Panc1 (cell line): Measurements from ENCODE around the gene KIAA2012. TPM values are rescaled to one million over a fixed set of nuclear protein-coding genes. Genes with fewer than 3 reads are reported as not detected.

ENCODE experiments used
- ATAC-seq: fragments of 200-7000 bp; cut with Tn5 transposase; 2 replicates; pipeline ENCODE4 v1.9.1; 2020; ENCODE audit warnings: mild to moderate bottlenecking, moderate library complexity
- BruUV-seq: library from RNA; stranded (reverse); fragments of 400-500 nt; replicated peaks from 2 replicates; lab custom pipeline; 2021; lab: Mats Ljungman, UMichigan
- CTCF ChIA-PET: fragments of 300-600 bp; sonication (Branson Sonifier 250); formaldehyde crosslinking; loops from one replicate; lab custom pipeline; 2022; ENCODE audit warnings: antibody characterized with exemption; lab: Charles Lee
- POLR2A ChIA-PET: fragments of 300-600 bp; sonication (Branson Sonifier 250); formaldehyde crosslinking; loops from one replicate; lab custom pipeline; 2022; ENCODE audit warnings: antibody characterized with exemption; lab: Charles Lee
- DNase-seq: peaks from one replicate; pipeline ENCODE4 v3.0.0-alpha.2; 2010; ENCODE audit warnings: low read depth, low spot score
- H3K27ac ChIP-seq: 2 replicates; pipeline ENCODE4 v1.5.1; 2011; ENCODE audit warnings: mild to moderate bottlenecking, low read length, inconsistent platforms
- H3K27me3 ChIP-seq: fragments of 200-500 bp; sonication (Bioruptor generic); 2 replicates; pipeline ENCODE4 v1.6.0; 2014; ENCODE audit warnings: low read length, inconsistent platforms; ENCODE audit not compliant: control insufficient read depth, insufficient read depth
- H3K36me3 ChIP-seq: fragments of 200-500 bp; sonication (Bioruptor generic); 2 replicates; pipeline ENCODE4 v1.5.1; 2014; ENCODE audit warnings: inconsistent platforms, mild to moderate bottlenecking, low read length, moderate library complexity; ENCODE audit not compliant: control insufficient read depth, insufficient read depth
- H3K4me1 ChIP-seq: 2 replicates; pipeline ENCODE4 v1.5.1; 2011; ENCODE audit warnings: inconsistent platforms, mild to moderate bottlenecking, low read length, moderate library complexity; ENCODE audit not compliant: control insufficient read depth, insufficient read depth
- H3K4me3 ChIP-seq, 2 experiments: 2 replicates each; pipeline ENCODE4 v1.5.1; 2011 to 2012; ENCODE audit warnings: low read depth in 2 of 2, low read length in 2 of 2, mild to moderate bottlenecking in 2 of 2, inconsistent platforms in 1 of 2, moderate library complexity in 1 of 2
- H3K9me3 ChIP-seq: fragments of 200-500 bp; sonication (Bioruptor generic); 2 replicates; pipeline ENCODE4 v1.5.1; 2014; ENCODE audit warnings: low read depth, mild to moderate bottlenecking, inconsistent platforms, low read length, moderate library complexity; ENCODE audit not compliant: control insufficient read depth, insufficient read depth
- CTCF ChIP-seq: fragments of 450-650 bp; IDR thresholded peaks from 2 replicates; pipeline ENCODE4 v1.5.1; 2017; ENCODE audit warnings: mild to moderate bottlenecking
- POLR2AphosphoS5 ChIP-seq: IDR thresholded peaks from 2 replicates; pipeline ENCODE4 v1.6.1; 2012; ENCODE audit warnings: mild to moderate bottlenecking, low read depth, low read length, moderate library complexity
- SIN3A ChIP-seq: IDR thresholded peaks from 2 replicates; pipeline ENCODE4 v1.6.1; 2012; ENCODE audit warnings: low read depth, mild to moderate bottlenecking, low read length, moderate library complexity, borderline replicate concordance; ENCODE audit not compliant: insufficient read depth
- TCF7L2 ChIP-seq: IDR thresholded peaks from 2 replicates; pipeline ENCODE4 v1.6.1; 2011; ENCODE audit warnings: mild to moderate bottlenecking, low read depth, low read length, inconsistent platforms
- in situ Hi-C: cut with HindIII; loops from 2 replicates; pipeline ENCODE4 v1.10.0; 2016; ENCODE audit warnings: low sequenced_read_pairs, low pct_unique_long_range_greater_than_20kb
- intact Hi-C: fragments of 100-400 bp; cut with micrococcal nuclease; formaldehyde crosslinking; loops from one replicate; pipeline ENCODE4 v1.10.0; 2022; ENCODE audit not compliant: unreplicated experiment
- total RNA-seq: library from RNA; stranded (reverse); gene quantifications from one replicate; pipeline ENCODE4 v1.2.1, GENCODE V29; 2021; ENCODE audit not compliant: unreplicated experiment
- TF ChIP-seq, protein P1 (sequence below), 2 experiments: IDR thresholded peaks; 2 replicates each; pipeline ENCODE4 v1.6.1; 2011 to 2012; ENCODE audit warnings: low read depth in 2 of 2, control low read depth in 1 of 2, low read length in 1 of 2, mild to moderate bottlenecking in 1 of 2, moderate library complexity in 1 of 2; ENCODE audit not compliant: insufficient read depth in 1 of 2

The KIAA2012 gene
- total RNA-seq, 1 experiment from 2014 or later: not detected

GRCh38 chr2:202142540-202142939 is 69.5 kb downstream of the KIAA2012 start:
- POLR2A ChIA-PET: no interaction called here
- DNase-seq: no peak
- H3K27me3 ChIP-seq: no peaks in the 10 kb centered on the region
- no peaks in the 10 kb centered on the region for H3K9me3 ChIP-seq
- H3K4me3 ChIP-seq: no peak overlapping the region
- H3K36me3 ChIP-seq: no peaks in the 10 kb centered on the region
- CTCF ChIA-PET: no interaction called here
- TF ChIP-seq SIN3A: no peak
- TF ChIP-seq POLR2AphosphoS5: no peak
- TF ChIP-seq, protein P1, sequence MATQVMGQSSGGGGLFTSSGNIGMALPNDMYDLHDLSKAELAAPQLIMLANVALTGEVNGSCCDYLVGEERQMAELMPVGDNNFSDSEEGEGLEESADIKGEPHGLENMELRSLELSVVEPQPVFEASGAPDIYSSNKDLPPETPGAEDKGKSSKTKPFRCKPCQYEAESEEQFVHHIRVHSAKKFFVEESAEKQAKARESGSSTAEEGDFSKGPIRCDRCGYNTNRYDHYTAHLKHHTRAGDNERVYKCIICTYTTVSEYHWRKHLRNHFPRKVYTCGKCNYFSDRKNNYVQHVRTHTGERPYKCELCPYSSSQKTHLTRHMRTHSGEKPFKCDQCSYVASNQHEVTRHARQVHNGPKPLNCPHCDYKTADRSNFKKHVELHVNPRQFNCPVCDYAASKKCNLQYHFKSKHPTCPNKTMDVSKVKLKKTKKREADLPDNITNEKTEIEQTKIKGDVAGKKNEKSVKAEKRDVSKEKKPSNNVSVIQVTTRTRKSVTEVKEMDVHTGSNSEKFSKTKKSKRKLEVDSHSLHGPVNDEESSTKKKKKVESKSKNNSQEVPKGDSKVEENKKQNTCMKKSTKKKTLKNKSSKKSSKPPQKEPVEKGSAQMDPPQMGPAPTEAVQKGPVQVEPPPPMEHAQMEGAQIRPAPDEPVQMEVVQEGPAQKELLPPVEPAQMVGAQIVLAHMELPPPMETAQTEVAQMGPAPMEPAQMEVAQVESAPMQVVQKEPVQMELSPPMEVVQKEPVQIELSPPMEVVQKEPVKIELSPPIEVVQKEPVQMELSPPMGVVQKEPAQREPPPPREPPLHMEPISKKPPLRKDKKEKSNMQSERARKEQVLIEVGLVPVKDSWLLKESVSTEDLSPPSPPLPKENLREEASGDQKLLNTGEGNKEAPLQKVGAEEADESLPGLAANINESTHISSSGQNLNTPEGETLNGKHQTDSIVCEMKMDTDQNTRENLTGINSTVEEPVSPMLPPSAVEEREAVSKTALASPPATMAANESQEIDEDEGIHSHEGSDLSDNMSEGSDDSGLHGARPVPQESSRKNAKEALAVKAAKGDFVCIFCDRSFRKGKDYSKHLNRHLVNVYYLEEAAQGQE (IDR thresholded peaks at IDR 0.05; ENCODE audit: insufficient read depth in 1 of 2, low read depth in 2 of 2, low read length in 1 of 2): no peak
- TF ChIP-seq TCF7L2: no peak
- H3K27ac ChIP-seq: no peak overlapping the region
- no TSS peak for BruUV-seq
- ATAC-seq: no peak
- in situ Hi-C loops: no loop called here
- peaks cover 10% of the 10 kb centered on the region; the same call in 1 of the 2 replicates for H3K4me1 ChIP-seq
- intact Hi-C loops: no loop called here

DNA sequence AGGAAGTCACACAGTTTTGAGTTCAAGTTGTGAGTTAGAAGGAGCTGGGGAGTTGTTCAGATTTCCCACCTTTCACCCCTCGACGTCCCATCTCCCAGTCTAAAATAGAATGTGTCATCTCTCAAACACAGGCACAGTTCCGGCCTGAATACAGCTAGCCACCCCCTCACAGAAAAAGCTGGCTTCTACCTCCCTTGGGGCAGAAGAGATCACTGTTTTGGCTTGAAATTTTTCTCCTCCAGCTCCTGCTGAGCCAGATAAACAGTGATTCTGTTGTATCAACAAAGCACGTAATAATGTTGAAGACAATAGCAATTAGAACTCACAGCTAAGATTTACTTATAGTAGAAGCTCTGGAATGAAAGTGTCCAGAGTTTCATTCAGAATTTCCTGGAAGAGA is 74.7 kb downstream of the KIAA2012 start:
- TF ChIP-seq CTCF: no peak
- no peak for TF ChIP-seq TCF7L2
- TF ChIP-seq, protein P1 (IDR thresholded peaks at IDR 0.05; ENCODE audit: insufficient read depth in 1 of 2, low read depth in 2 of 2, low read length in 1 of 2): no peak
- no peak for TF ChIP-seq SIN3A
- no peak for TF ChIP-seq POLR2AphosphoS5
- no peaks in the 10 kb centered on the region for H3K36me3 ChIP-seq
- ChIA-PET CTCF (no interaction called here), POLR2A (interaction anchor here (0.6 kb wide), 1 partner anchor 171 kb away, joined by 3 read pairs; no protein-coding TSS in a partner anchor)
- H3K27me3 ChIP-seq: no peaks in the 10 kb centered on the region
- DNase-seq (no peak), ATAC-seq (peak; percentile 56; the same call in 1 of the 2 replicates)
- no peak overlapping the region; the same call in 1 of the 2 replicates for H3K27ac ChIP-seq
- BruUV-seq: no TSS peak
- intact Hi-C loops: no loop called here
- H3K9me3 ChIP-seq: no peaks in the 10 kb centered on the region
- peaks cover 23% of the 10 kb centered on the region; the same call in 1 of the 2 replicates for H3K4me1 ChIP-seq
- in situ Hi-C loops: no loop called here
- no peak overlapping the region for H3K4me3 ChIP-seq
